ENCODE data around the gene TERT.

The TERT gene

GRCh38 chr5:1255081-1255561 lies 39.7 kb downstream of the TERT start:
- no peak for DNase-seq

DNA sequence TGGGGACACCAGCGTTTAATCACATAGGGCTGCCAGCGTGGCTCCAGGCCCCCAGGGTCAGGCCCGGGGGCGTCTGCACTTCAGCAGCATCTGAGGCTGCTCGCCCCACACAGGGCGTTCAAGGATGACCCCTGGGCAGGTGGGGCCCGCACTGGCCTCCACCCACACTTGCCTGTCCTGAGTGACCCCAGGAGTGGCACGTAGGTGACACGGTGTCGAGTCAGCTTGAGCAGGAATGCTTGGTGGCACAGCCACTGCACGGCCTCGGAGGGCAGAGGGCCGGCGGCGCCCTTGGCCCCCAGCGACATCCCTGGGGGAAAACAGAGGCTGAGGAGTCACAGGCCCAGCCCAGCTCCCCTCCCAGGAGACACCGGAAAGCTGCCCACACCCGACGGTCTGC lies 40.7 kb downstream of the TERT start:
- no peak for DNase-seq

DNA sequence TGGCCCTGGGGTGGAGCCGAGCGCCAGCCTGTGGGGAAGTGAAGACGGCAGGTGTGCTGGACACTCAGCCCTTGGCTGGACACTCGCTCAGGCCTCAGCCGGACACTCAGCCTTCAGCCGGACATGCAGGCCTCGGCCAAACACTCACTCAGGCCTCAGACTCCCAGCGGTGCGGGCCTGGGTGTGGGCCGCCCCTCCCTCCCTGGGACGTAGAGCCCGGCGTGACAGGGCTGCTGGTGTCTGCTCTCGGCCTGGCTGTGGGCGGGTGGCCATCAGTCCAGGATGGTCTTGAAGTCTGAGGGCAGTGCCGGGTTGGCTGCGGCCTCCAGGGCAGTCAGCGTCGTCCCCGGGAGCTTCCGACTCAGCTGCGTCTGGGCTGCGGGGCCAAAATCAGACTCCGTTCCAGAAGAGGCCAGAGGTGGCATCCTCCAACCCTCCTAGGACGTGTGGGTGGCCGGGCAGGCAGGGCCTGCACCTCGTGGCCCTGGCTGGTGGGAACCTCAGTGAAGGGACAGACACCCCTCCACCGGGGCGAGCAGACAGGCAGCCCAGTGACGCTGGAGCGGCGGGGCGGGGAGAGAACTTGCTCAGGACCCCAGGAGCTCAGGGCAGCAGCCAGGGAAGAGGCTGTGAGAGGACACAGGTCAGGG lies 41.3 kb downstream of the TERT start:
- no peak for DNase-seq

DNA sequence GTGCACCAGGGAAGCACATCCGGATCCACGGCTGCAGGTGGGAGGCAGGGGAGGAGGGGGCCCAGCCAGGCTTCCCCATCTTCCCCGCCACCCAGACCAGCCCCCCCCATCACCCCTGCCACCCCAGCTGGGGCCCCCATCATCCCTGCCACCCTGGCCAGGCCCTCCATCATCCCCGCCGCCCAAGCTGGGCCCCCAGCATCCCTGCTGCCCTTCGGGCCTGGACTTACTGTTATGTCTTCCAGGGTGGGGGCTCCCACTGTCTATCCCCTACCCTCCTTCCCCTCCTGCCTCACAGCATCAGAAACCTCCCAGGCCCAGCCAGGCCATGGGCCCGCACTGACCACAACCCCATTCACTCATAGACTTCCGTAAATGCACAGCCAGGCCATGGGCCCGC lies 42.2 kb downstream of the TERT start:
- DNase-seq, result no peak

- DNase-seq, result no peak
Observed at GRCh38 chr5:1251678-1252580, 42.9 kb downstream of the TERT start.

- no peak for DNase-seq
Observed at GRCh38 chr5:1249366-1250280, 45.2 kb downstream of the TERT start.

DNA sequence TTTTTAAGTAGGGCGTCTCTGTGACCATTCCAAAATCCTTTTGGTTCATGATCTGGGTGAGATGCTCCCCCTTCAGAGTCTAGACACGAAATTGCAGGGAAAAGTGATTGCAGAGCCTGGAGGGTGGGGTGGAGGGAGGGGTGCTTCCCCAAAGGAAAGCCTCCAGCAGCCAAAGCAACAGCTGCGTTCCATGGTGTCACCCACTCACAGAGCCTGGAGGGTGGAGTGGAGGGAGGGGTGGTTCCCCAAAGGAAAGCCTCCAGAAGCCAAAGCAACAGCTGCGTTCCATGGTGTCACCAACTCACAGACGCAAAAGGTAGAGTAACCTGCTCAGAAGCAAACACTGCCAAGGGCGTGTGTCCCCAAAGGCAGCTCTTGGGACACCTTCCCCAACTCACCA lies 47.1 kb downstream of the TERT start:
- no peak for DNase-seq

- DNase-seq, result peak; percentile 27
Observed at GRCh38 chr5:1246711-1247431, 48.0 kb downstream of the TERT start.

- no peak for DNase-seq
Observed at GRCh38 chr5:1245905-1246576, 48.8 kb downstream of the TERT start.

GRCh38 chr5:1244976-1245375 lies 49.9 kb downstream of the TERT start:
- DNase-seq, result no peak

DNA sequence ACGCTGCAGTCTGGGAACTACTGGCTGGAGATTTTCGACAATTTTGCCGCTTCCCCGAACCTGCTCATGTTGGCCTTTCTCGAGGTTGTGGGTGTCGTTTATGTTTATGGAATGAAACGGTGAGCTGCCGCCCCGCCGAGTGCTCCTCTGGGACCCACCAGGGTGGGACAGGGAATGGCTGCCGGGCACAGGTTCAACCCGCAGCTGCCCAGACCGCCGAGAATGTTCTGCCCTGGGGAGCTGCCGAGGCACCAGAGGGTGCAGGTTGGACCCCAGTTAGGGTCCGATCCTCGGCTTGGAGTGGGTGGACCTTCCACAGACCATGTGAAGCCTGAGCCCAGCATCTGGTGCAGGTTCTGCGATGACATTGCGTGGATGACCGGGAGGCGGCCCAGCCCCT lies 50.6 kb downstream of the TERT start:
- no peak for DNase-seq

- no peak for DNase-seq
Observed at GRCh38 chr5:1243487-1244130, 51.3 kb downstream of the TERT start.

DNA sequence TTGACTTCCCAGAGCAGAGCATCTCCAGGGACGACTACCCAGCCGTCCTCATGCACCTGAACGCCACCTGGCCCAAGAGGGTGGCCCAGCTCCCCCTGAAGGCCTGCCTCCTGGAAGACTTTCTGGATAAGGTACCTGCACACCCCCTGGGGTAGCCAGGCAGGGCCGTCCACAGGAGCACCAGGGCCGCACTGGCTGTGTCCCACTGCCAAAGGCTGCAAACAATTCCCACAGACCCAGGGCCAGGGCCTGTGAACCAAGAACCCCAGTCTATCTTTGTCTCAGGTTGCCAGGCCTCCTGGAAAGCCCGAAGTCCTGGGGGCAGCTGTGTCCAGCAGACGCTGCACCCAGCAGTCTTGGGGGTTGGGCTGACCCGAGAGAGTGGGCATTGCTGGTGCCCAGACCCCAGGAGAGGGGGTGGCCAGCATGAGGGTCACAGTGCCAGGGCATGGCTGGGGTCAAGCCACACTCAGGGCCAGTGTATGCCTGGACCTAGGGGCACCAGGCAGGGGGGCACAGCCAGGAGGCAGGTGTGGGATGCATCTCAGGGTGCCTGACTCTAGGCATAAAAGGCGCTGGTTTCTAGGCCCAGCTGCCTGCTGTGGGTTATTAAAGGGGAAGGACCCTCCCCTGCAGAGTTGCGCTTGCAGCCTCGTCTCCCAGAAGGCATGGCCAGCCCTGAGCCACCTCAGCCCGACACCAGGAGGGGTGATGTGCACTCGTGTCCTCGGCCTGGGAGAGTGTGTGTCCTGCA lies 52.0 kb downstream of the TERT start:
- DNase-seq, result no peak

DNA sequence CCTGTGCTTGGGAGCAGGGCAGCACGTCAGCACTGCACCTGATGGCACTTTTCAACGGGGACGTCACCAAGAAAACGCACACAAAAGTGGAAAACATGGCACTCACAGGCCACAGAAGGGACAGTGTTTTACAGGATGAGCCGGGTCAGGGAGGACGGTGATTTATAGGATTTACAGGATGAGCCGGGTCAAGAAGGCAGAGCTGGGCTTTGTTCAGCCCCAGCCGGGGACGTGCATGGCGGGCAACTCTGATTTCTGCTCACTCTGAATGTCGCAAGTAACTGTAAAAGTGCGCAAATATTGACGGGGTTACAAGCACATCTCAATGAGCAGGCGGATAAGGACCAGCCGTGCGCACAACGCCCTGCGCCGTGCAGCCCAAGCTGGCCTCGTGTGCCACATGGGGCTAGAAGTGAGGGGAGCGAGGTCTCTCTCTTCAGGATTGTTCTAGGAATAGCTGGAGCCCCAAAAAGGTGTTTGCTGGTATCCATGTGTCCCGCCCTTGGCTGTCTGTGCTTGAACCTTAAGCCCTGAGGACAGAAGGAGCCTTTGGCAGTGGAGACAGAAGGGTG lies 53.3 kb downstream of the TERT start:
- DNase-seq, result no peak

GRCh38 chr5:1240496-1241260 lies 54.2 kb downstream of the TERT start:
- DNase-seq, result no peak

GRCh38 chr5:1239505-1240251 lies 55.2 kb downstream of the TERT start:
- peak; percentile 95 for DNase-seq

DNA sequence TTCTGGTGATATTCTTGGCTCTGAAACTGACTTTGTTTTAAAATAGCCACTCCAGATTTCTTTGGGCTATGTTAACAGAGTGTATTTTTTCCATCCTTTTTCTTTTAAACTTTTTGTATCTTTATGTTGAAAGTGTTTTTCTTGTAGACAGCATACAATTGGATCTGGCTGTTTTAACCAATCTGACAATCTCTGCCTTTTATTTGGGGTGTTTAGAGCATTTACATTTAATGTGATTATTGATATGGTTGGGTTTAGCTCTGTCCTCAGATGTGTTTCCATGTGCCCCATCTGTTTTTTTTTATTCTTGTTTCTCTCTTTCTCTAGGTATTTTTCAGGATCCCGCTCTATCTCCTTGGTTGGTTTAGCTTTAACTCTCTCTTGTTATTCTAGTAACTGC lies 59.0 kb downstream of the TERT start:
- no peak for DNase-seq

DNA sequence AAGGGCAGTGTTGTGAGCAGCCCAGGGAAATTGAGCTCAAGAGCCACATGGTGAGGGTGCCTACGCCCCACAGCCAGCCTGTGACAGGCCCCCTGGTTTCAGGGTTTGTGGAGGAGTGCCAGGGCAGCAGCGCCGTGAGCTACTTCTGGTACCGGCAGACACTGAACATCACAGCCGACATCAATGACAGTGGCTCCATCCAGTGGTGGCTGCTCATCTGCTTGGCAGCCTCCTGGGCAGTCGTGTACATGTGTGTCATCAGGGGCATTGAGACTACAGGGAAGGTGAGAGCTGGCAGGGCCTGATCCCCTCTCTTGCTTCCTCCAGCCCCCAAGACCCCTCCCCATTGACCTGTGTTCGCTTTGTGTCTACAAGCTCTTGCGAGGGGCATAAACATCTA lies 59.5 kb downstream of the TERT start:
- no peak for DNase-seq

DNA sequence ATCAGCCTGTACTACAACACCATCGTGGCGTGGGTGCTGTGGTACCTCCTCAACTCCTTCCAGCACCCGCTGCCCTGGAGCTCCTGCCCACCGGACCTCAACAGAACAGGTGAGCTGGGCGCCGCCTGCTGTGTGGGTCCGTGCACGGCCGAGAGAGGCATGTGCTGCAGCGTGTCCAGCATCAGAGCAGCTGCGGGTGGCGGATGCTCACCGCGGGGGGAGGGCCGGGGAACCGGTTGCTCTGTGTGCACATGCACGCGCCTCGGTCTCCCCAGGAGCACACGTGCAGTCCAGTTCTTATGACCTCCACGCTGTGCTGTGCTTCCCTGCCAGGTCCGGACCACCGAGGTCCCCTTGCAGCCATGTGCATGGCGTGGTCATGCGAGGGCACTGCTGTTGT lies 62.1 kb downstream of the TERT start:
- no peak for DNase-seq

All from DMS153 (cell line).